ENCODE measurements around the gene CGB3.
"Not testable (repeated sequence)": the region's sequence is repeated elsewhere in the genome, so short reads cannot be mapped to it uniquely, and the experiment has no call there.

Gene CGB3

DNA sequence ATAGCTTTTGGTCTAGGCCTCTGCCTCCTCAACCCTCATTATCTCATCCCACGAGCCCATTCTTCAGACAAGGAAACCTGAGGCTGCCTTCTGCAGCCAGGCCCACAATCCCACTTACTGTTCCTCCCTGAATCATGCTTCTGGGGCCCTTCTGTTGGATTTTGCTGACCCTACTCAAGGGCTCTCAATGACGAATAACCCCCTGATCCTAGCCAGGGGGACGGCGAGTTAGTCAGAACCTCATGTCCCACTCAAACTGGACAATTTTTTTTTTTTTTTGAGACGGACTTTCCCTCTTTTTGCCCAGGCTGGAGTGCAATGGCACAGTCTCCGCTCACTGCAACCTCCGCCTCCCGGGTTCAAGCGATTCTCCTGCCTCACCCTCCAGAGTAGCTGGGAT, 2.0 kb downstream of the CGB3 start:
- no peaks in the 10 kb centered on the region for H3K27me3 ChIP-seq (replicated peaks)
- DNase-seq: no peak
- TF ChIP-seq, protein P1, sequence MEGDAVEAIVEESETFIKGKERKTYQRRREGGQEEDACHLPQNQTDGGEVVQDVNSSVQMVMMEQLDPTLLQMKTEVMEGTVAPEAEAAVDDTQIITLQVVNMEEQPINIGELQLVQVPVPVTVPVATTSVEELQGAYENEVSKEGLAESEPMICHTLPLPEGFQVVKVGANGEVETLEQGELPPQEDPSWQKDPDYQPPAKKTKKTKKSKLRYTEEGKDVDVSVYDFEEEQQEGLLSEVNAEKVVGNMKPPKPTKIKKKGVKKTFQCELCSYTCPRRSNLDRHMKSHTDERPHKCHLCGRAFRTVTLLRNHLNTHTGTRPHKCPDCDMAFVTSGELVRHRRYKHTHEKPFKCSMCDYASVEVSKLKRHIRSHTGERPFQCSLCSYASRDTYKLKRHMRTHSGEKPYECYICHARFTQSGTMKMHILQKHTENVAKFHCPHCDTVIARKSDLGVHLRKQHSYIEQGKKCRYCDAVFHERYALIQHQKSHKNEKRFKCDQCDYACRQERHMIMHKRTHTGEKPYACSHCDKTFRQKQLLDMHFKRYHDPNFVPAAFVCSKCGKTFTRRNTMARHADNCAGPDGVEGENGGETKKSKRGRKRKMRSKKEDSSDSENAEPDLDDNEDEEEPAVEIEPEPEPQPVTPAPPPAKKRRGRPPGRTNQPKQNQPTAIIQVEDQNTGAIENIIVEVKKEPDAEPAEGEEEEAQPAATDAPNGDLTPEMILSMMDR (IDR thresholded peaks at IDR 0.05; ENCODE audit: low read depth, low read length, missing control alignments): no peak
- H3K36me3 ChIP-seq (replicated peaks): no peaks in the 10 kb centered on the region
- no peak overlapping the region for H3K4me3 ChIP-seq (ENCODE audit: low read depth, low read length)
- in situ Hi-C loops (cut with HindIII; ENCODE audit: low pct_ligation_motif_present, low sequenced_read_pairs): no loop called here
- H3K27ac ChIP-seq: no peak overlapping the region

DNA sequence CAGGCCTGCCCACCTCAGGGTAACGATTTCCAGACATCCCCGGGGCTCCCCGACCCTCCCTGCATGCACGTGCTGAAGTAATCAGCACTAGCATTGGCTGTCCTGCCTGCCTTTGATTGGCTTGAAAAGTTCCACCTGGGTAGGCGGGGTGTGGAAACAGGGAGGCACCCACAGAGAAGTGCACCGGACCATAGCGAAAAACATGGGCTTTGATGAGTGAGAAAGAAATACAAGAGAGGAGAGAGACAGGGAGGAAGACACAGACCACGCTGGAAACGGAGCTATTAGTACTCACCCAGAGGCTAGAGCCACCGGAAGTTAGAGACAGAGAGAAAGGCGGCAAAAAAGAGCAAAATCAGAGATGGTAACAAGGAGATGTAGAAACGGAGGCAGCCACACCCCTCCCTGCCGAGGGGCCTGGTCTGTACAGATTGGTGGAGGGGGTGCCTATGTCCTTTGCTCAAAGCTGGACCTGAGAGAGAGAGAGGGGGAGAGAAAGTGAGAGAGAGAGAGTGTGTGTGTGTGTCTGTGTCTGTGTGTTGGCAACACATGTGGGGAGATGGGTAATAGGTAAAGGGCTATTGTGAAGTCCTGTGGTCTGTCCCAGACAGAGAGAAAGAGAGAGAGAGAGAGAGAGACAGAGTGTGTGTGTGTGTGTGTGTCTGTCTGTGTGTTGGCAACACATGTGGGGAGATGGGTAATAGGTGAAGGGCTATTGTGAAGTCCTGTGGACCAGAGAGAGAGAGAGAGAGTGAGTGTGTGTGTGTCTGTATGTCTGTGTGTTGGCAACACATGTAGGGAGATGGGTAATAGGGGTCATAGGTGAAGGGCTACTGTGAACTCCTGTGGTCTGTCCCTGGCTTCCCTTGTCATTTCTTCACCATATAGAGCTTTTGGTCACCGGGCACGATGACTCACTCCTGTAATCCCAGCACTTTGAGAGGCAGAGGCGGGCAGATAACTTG, 2.9 kb downstream of the CGB3 start:
- no peak overlapping the region for H3K4me3 ChIP-seq (ENCODE audit: low read depth, low read length)
- H3K27me3 ChIP-seq (replicated peaks): no peaks in the 10 kb centered on the region
- TF ChIP-seq, protein P1 (IDR thresholded peaks at IDR 0.05; ENCODE audit: low read depth, low read length, missing control alignments): no peak
- peak; percentile 18 for DNase-seq
- in situ Hi-C loops (cut with HindIII; ENCODE audit: low pct_ligation_motif_present, low sequenced_read_pairs): no loop called here
- H3K27ac ChIP-seq: no peak overlapping the region
- no peaks in the 10 kb centered on the region for H3K36me3 ChIP-seq (replicated peaks)

DNA sequence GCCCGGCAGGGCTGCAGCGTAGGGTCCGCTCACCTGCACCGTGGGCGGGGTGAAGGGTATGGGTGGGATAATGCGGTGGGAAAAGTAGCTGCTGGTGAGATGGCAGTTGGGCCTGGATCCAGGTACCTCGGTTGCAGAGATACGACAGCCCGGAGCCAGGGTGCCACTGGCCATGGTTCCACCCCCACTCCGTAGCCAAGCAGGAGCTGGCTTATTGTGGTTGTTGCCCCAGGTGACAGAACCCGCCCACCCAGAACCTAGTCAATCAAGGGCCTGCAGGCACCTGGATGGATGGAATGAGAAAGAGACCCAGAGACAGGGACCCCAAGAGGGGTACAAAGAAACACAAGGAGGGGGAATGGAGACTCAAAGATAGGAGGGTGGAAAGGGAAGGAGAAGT, 3.8 kb downstream of the CGB3 start:
- Histone ChIP-seq H3K27ac (no peak overlapping the region), H3K4me3 (ENCODE audit: low read depth, low read length) (no peak overlapping the region), H3K27me3 (replicated peaks) (no peaks in the 10 kb centered on the region), H3K36me3 (replicated peaks) (peaks cover 3% of the 10 kb centered on the region)
- TF ChIP-seq, protein P1 (IDR thresholded peaks at IDR 0.05; ENCODE audit: low read depth, low read length, missing control alignments): no peak
- in situ Hi-C loops (cut with HindIII; ENCODE audit: low pct_ligation_motif_present, low sequenced_read_pairs): no loop called here
- no peak for DNase-seq

DNA sequence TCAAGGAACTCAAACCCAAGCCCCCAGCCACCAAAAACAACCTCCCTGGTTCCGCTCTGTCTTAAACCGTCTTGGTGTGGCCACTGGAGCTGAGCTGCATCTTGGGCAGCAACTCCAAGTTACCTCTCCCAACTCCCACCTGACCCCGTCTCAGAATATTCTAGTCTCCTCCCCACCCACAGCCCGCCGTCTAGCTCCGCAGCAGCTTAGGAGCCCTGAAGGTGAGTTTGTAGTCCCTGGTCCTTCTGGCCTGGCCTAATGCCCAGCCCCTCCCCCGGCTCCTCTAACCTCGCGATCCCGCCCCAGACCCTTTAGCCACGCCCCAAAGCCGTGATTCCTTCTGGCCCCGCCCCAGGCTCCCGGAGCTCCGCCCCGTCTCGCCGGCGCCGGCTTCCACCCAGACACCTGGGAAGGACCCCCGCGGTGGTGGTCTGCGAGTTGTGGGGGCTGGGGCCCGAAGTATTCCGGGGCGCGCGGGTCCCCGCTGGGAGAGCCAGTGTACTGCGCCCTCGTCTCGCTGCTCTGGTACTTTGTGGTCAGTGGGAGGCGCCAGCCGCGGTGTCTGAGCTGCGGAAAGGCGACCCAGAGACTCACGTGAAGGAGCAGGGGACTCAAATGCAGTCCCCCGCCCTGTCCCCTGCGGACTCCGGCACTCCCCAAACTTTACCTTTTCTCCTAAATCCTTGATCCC, 4.7 kb downstream of the CGB3 start:
- H3K27me3 ChIP-seq (replicated peaks): no peaks in the 10 kb centered on the region
- H3K36me3 ChIP-seq (replicated peaks): peaks cover 7% of the 10 kb centered on the region
- TF ChIP-seq, protein P1 (IDR thresholded peaks at IDR 0.05; ENCODE audit: low read depth, low read length, missing control alignments): peak; percentile 29
- peak overlapping the region; percentile 47 for H3K4me3 ChIP-seq (ENCODE audit: low read depth, low read length)
- in situ Hi-C loops (cut with HindIII; ENCODE audit: low pct_ligation_motif_present, low sequenced_read_pairs): no loop called here
- DNase-seq: peak; percentile 22
- H3K27ac ChIP-seq: no peak overlapping the region

DNA sequence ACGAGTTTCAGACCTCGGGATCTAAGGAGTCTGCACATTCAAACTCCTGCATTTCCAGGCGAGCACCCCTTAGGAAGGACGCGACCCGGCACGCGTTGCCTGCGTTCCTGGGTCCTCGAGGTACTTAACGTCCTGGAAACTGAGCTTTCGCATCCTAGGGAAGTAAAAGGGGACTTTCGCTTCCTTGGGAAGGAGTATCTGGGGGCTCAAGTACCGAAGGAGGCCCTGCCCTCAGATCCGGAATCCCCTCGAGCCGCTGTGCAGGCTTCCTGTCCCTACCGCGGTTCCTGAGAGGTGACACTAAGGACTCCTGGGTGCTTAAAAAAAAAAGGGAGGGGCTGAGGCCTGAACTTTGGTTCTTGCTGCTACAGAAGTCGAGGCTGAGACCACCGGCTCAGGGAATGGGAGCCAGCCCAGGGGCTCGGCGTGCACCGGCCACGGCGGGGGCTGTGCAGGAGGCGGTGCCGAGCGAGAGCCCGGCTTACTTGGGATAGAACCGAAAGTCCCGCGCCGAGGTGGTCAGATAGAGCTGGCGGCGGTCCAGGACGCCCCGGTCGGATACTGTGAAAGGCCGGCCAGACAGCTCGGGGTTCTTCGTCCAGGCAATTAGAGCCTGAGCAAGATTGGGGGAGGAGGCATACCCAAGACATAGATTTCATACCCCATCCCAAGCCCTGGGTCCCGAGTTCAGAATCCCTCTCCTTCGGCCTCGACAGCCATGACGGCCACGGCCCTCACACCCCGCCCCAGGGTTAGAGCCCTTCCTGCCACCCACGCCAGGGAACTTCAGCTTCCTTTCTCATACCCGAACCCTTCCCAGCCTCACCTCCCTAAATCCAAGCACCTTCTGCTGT, 5.5 kb downstream of the CGB3 start:
- peak overlapping the region; percentile 47 for H3K4me3 ChIP-seq (ENCODE audit: low read depth, low read length)
- H3K27ac ChIP-seq; H3K27me3 ChIP-seq (replicated peaks); DNase-seq; in situ Hi-C loops (cut with HindIII; ENCODE audit: low pct_ligation_motif_present, low sequenced_read_pairs); H3K36me3 ChIP-seq (replicated peaks): not testable (repeated sequence)

Data from brain microvascular endothelial cell (primary cell).